Chondrocyte (in vitro differentiated cells): ENCODE measurements around the gene RMDN3. TPM values are rescaled to one million over a fixed set of nuclear protein-coding genes. Genes with fewer than 3 reads are reported as not detected.
A peak's percentile ranks its signal among the peaks of the same experiment; 100 is the strongest.

ENCODE experiments used
- DNase-seq: peaks from one replicate; pipeline ENCODE4 v3.0.0; 2021; ENCODE audit warnings: mixed read lengths, low spot score
- H3K27ac Mint-ChIP-seq: one replicate; pipeline ENCODE4 v1.8.0; 2021; ENCODE audit warnings: mild to moderate bottlenecking, moderate library complexity, mixed read lengths; ENCODE audit not compliant: unreplicated experiment
- H3K27me3 Mint-ChIP-seq: 2 replicates; pipeline ENCODE4 v1.8.0; 2021; ENCODE audit warnings: low read depth, mixed read lengths
- H3K36me3 Mint-ChIP-seq: 2 replicates; pipeline ENCODE4 v1.8.0; 2021; ENCODE audit warnings: low read depth, mixed read lengths
- H3K4me1 Mint-ChIP-seq: 2 replicates; pipeline ENCODE4 v1.8.0; 2021; ENCODE audit warnings: low read depth, mild to moderate bottlenecking, mixed read lengths
- H3K4me3 Mint-ChIP-seq: one replicate; pipeline ENCODE4 v1.8.0; 2021; ENCODE audit warnings: mild to moderate bottlenecking, moderate library complexity, mixed read lengths; ENCODE audit not compliant: unreplicated experiment
- H3K9me3 Mint-ChIP-seq: 2 replicates; pipeline ENCODE4 v1.8.0; 2021; ENCODE audit warnings: low read depth, mixed read lengths
- CTCF ChIP-seq: fragments of 200-600 bp; sonication (generic); IDR thresholded peaks from 2 replicates; pipeline ENCODE4 v1.5.0; 2021; ENCODE audit warnings: antibody characterized with exemption, mild to moderate bottlenecking, moderate library complexity
- total RNA-seq: library from RNA; stranded (reverse); gene quantifications from 3 replicates; pipeline ENCODE4 v1.2.1, GENCODE V29; 2021

RMDN3 gene
- total RNA-seq, 1 donor from 2014 or later, result 30.1 TPM

GRCh38 chr15:40789119-40789518 lies 34.1 kb upstream of the RMDN3 start:
- Mint-ChIP-seq H3K4me3 (no peak overlapping the region), H3K9me3 (no peaks in the 10 kb centered on the region), H3K36me3 (peaks cover 2% of the 10 kb centered on the region), H3K4me1 (peaks cover 26% of the 10 kb centered on the region), H3K27ac (no peak overlapping the region), H3K27me3 (no peaks in the 10 kb centered on the region)
- DNase-seq, result no peak
- TF ChIP-seq CTCF, result no peak

GRCh38 chr15:40787991-40788390 lies 32.9 kb upstream of the RMDN3 start:
- no peak for DNase-seq
- H3K4me1 Mint-ChIP-seq, result peaks cover 17% of the 10 kb centered on the region

GRCh38 chr15:40787344-40787841 lies 32.3 kb upstream of the RMDN3 start:
- TF ChIP-seq CTCF, result no peak
- DNase-seq, result no peak

More at GRCh38 chr15:40787991-40788390, 32.9 kb upstream of the RMDN3 start:
- no peaks in the 10 kb centered on the region for H3K27me3 Mint-ChIP-seq
- no peaks in the 10 kb centered on the region for H3K9me3 Mint-ChIP-seq
- no peaks in the 10 kb centered on the region for H3K36me3 Mint-ChIP-seq
- no peak overlapping the region for H3K27ac Mint-ChIP-seq
- TF ChIP-seq CTCF, result no peak
- H3K4me3 Mint-ChIP-seq, result no peak overlapping the region

GRCh38 chr15:40785814-40786213 lies 30.8 kb upstream of the RMDN3 start:
- no peak overlapping the region for H3K4me3 Mint-ChIP-seq
- TF ChIP-seq CTCF, result no peak
- H3K4me1 Mint-ChIP-seq, result peaks cover 16% of the 10 kb centered on the region
- no peaks in the 10 kb centered on the region for H3K9me3 Mint-ChIP-seq
- no peak for DNase-seq
- no peak overlapping the region for H3K27ac Mint-ChIP-seq
- no peaks in the 10 kb centered on the region for H3K36me3 Mint-ChIP-seq
- H3K27me3 Mint-ChIP-seq, result no peaks in the 10 kb centered on the region

More at GRCh38 chr15:40787344-40787841, 32.3 kb upstream of the RMDN3 start:
- H3K27me3 Mint-ChIP-seq, result no peaks in the 10 kb centered on the region
- no peaks in the 10 kb centered on the region for H3K9me3 Mint-ChIP-seq
- H3K4me1 Mint-ChIP-seq, result peaks cover 16% of the 10 kb centered on the region
- no peaks in the 10 kb centered on the region for H3K36me3 Mint-ChIP-seq
- H3K27ac Mint-ChIP-seq, result peak overlapping the region; percentile 57
- H3K4me3 Mint-ChIP-seq, result no peak overlapping the region

GRCh38 chr15:40785164-40785563 lies 30.1 kb upstream of the RMDN3 start:
- H3K36me3 Mint-ChIP-seq, result no peaks in the 10 kb centered on the region
- H3K9me3 Mint-ChIP-seq, result no peaks in the 10 kb centered on the region
- DNase-seq, result no peak
- no peak overlapping the region for H3K4me3 Mint-ChIP-seq
- no peaks in the 10 kb centered on the region for H3K27me3 Mint-ChIP-seq
- peak; percentile 40 for TF ChIP-seq CTCF
- H3K4me1 Mint-ChIP-seq, result peaks cover 13% of the 10 kb centered on the region
- no peak overlapping the region for H3K27ac Mint-ChIP-seq
